BE2C (cell line): Measurements from ENCODE around the gene CLCN7.

ENCODE experiments used
- DNase-seq: peaks from one replicate; pipeline ENCODE4 v3.0.0-alpha.2; 2020
- H3K27me3 ChIP-seq: fragments of 250-450 bp; sonication (Bioruptor Pico); 2 replicates; pipeline ENCODE4 v1.5.1; 2020; ENCODE audit warnings: mild to moderate bottlenecking
- H3K36me3 ChIP-seq: fragments of 250-450 bp; sonication (Bioruptor Pico); 2 replicates; pipeline ENCODE4 v1.5.1; 2020; ENCODE audit warnings: mild to moderate bottlenecking
- H3K4me1 ChIP-seq: fragments of 250-450 bp; sonication (Bioruptor Pico); 2 replicates; pipeline ENCODE4 v1.5.1; 2020
- H3K4me3 ChIP-seq: 2 replicates; pipeline ENCODE4 v1.5.1; 2011; ENCODE audit warnings: low read depth, low read length
- H3K9me3 ChIP-seq: fragments of 250-450 bp; sonication (Bioruptor Pico); 2 replicates; pipeline ENCODE4 v1.5.1; 2020
- TF ChIP-seq, protein P1 (sequence below): IDR thresholded peaks from 2 replicates; pipeline ENCODE4 v1.5.1; 2012; ENCODE audit warnings: mild to moderate bottlenecking, low read depth, low read length

Gene CLCN7

DNA sequence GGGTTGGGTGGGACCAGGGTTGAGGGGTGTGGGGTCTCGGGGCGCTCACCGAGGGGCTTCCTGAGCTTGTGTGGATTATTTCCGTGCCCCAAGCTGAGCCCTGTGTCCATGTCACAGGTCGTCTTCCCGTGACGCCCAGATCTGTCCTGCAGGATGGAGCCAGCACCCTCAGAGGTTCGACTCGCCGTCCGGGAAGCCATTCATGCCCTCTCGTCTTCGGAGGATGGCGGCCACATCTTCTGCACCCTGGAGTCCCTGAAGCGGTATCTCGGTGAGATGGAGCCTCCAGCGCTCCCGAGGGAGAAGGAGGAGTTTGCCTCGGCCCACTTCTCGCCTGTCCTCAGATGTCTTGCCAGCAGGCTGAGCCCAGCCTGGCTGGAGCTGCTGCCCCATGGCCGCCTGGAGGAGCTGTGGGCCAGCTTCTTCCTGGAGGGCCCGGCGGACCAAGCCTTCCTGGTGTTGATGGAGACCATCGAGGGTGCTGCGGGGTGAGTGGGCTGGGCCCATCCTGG lies 19.4 kb upstream of the CLCN7 start:
- TF ChIP-seq, protein P1, sequence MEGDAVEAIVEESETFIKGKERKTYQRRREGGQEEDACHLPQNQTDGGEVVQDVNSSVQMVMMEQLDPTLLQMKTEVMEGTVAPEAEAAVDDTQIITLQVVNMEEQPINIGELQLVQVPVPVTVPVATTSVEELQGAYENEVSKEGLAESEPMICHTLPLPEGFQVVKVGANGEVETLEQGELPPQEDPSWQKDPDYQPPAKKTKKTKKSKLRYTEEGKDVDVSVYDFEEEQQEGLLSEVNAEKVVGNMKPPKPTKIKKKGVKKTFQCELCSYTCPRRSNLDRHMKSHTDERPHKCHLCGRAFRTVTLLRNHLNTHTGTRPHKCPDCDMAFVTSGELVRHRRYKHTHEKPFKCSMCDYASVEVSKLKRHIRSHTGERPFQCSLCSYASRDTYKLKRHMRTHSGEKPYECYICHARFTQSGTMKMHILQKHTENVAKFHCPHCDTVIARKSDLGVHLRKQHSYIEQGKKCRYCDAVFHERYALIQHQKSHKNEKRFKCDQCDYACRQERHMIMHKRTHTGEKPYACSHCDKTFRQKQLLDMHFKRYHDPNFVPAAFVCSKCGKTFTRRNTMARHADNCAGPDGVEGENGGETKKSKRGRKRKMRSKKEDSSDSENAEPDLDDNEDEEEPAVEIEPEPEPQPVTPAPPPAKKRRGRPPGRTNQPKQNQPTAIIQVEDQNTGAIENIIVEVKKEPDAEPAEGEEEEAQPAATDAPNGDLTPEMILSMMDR = peak; percentile 72
- H3K9me3 ChIP-seq = no peaks in the 10 kb centered on the region
- peaks cover 37% of the 10 kb centered on the region for H3K36me3 ChIP-seq
- peak; percentile 84 for DNase-seq
- H3K4me3 ChIP-seq = peak overlapping the region; percentile 85
- H3K4me1 ChIP-seq = peaks cover 4% of the 10 kb centered on the region
- no peaks in the 10 kb centered on the region for H3K27me3 ChIP-seq

DNA sequence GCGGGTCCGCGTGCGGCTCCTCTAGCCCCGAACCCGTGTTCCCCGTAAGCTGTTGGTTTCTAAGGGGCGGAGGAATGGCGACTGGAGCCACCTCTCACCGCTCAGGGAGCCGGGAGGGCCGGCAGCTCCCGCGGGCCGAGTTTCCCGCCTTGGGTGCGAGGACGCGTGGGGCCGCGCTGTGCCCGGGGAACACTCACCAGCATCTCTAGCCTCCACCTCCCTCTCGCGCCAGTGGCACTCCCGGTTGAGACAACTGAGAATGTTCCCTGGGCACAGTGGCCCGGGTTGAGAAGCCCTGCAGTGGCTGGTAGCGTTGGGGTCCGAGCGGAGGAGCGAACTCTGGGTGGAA lies 18.9 kb upstream of the CLCN7 start:
- Histone ChIP-seq H3K4me3 (peak overlapping the region; percentile 85), H3K27me3 (no peaks in the 10 kb centered on the region), H3K4me1 (peaks cover 4% of the 10 kb centered on the region), H3K9me3 (no peaks in the 10 kb centered on the region), H3K36me3 (peaks cover 34% of the 10 kb centered on the region)
- peak; percentile 36 for DNase-seq
- TF ChIP-seq, protein P1 = no peak

DNA sequence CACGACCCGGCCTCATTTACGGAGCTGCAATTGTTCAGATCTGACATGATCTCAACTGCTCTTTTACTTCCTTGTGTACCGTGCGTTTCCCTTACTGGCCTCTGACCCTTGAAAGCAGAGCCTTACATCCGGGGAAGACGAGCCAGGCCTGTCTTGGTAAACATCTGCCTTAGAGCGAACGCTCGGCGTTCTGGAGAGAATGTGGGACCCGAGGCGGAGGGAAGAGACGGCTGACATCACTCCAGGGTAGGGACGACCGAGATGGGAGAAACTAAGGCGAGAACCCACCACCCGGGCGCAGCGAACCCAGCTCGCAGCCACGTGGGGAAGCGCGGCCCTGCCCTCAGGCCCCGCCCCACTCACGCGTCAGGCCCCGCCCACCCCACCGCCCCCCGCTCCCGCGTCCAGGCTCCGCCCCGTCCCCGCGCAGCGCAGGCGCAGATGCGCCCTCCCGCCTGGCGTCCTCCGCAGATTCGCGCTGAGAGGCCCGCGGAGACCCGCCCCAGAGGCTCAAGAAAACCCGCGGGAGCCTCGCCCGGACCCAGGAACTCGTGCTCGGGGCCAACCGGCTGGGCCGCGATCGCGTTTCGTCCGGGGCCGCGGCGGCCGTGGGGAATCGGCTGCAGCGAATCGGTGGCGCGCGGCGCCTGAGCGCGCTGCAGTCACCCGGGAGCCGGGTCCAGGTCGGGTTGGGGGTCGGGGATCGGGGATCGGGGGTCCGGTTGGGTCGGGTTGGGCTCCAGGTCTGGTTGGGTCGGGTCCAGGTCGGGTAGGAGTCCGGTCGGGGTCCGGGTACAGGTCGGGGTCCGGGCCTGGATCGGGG lies 18.3 kb upstream of the CLCN7 start, which contains the start of gene TELO2:
Gene TELO2, plus strand, starts transcription at position 438 of the 823 bp plus-strand sequence. CDS start 922 bp downstream, outside the sequence.
- Histone ChIP-seq H3K9me3 (no peaks in the 10 kb centered on the region), H3K4me3 (peak within 1 kb of the TSS; percentile 85), H3K27me3 (no peaks in the 10 kb centered on the region), H3K4me1 (peaks cover 4% of the 10 kb centered on the region), H3K36me3 (peaks cover 34% of the 10 kb centered on the region)
- TF ChIP-seq, protein P1 = no peak
- peak; percentile 90 for DNase-seq

DNA sequence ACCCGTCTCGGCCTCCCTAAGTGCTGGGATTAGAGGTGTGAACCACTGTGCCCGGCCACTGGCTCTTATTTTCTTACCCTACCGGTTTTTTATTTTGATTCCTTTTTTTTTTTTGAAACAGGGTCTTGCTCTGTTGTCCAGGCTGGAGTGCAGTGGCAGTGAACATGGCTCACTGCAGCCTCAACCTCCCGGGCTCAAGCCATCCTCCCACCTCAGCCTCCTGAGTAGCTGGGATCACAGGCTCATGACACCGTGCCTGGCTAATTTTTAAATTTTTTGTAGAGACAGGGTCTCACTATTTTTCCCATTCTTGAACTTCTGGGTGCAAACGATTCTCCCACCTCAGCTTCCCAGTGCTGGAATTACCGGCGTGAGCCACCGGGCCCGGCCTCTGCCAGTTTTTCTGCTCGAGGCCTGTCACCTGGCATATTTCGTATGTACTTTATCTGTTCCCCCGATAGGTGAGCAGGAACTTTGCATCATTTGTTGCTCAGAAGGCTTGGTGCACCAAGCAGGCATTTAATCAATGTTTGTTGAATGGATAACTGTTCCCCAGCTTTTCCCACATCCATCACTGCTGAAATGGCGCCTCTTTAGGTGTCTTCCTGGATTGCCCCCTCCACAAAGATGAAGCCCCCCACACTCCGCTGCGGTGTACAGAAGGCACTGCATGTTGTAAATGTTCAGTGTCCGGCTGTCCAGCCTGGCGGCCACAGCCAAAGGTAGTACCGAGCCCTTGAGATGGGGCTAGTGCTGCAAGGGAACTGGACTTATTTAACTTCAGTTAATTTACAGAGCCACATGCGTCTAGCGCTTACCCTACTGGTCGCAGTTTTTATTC lies 17.5 kb upstream of the CLCN7 start:
- H3K4me3 ChIP-seq = peak overlapping the region; percentile 59
- TF ChIP-seq, protein P1 = no peak
- H3K9me3 ChIP-seq = no peaks in the 10 kb centered on the region
- peaks cover 29% of the 10 kb centered on the region for H3K36me3 ChIP-seq
- H3K27me3 ChIP-seq = no peaks in the 10 kb centered on the region
- peak; percentile 5 for DNase-seq
- peaks cover 4% of the 10 kb centered on the region for H3K4me1 ChIP-seq

DNA sequence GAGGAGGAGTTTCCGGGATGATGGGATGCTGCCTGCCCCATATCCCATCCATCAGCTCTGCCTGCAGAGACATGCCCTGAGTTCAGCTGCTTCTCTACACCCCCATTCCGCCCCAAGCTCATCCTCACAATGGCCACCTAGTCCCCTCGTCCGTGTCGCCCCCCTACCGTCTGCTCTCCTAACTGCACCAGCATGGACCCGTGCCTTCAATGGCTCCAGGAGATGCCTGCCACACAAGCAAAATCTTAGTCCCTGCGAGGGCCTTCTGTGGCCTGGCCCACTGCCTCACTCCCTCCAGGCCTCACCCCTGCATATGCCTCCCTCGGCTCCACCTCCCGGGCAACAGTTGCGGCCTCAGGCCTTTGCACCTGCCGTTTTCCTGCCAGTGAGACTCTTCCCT lies 16.5 kb upstream of the CLCN7 start:
- DNase-seq = no peak
- TF ChIP-seq, protein P1 = no peak
- H3K9me3 ChIP-seq = no peaks in the 10 kb centered on the region
- H3K4me3 ChIP-seq = no peak overlapping the region
- H3K27me3 ChIP-seq = no peaks in the 10 kb centered on the region
- peaks cover 19% of the 10 kb centered on the region for H3K36me3 ChIP-seq
- H3K4me1 ChIP-seq = peaks cover 4% of the 10 kb centered on the region
